ENCODE measurements around the gene BAX. TPM values are rescaled to one million over a fixed set of nuclear protein-coding genes. Genes with fewer than 3 reads are reported as not detected.

Gene BAX
- total RNA-seq, 2 donors from 2014 or later = 318 to 448 TPM

GRCh38 chr19:48988860-48989259, 34.2 kb downstream of the BAX start:
- H3K36me3 Mint-ChIP-seq (ENCODE audit: insufficient read depth in 2 of 2) = peaks cover 5 to 7% of the 10 kb centered on the region in 2 donors
- no peak overlapping the region for H3K27ac Mint-ChIP-seq
- H3K4me3 Mint-ChIP-seq = no peak overlapping the region
- H3K4me1 Mint-ChIP-seq (ENCODE audit: low read depth) = peaks cover 34% of the 10 kb centered on the region
- no peak for DNase-seq
- H3K9me3 Mint-ChIP-seq = no peaks in the 10 kb centered on the region
- H3K27me3 Mint-ChIP-seq (ENCODE audit: low read depth) = no peaks in the 10 kb centered on the region
- ATAC-seq (replicated peaks in 1 of 2) = no peak

GRCh38 chr19:48989701-48990291, 35.1 kb downstream of the BAX start:
- Mint-ChIP-seq H3K9me3 (no peaks in the 10 kb centered on the region), H3K36me3 (ENCODE audit: insufficient read depth in 2 of 2) (peaks cover 6 to 7% of the 10 kb centered on the region in 2 donors), H3K27ac (no peak overlapping the region), H3K4me1 (ENCODE audit: low read depth) (peaks cover 43% of the 10 kb centered on the region), H3K27me3 (ENCODE audit: low read depth) (no peaks in the 10 kb centered on the region), H3K4me3 (no peak overlapping the region)
- ATAC-seq (replicated peaks in 1 of 2) (no peak), DNase-seq (no peak)

GRCh38 chr19:48990400-48990799, 35.7 kb downstream of the BAX start:
- Mint-ChIP-seq H3K9me3 (no peaks in the 10 kb centered on the region), H3K27ac (no peak overlapping the region), H3K27me3 (ENCODE audit: low read depth) (no peaks in the 10 kb centered on the region), H3K4me1 (ENCODE audit: low read depth) (peaks cover 49% of the 10 kb centered on the region), H3K36me3 (ENCODE audit: insufficient read depth in 2 of 2) (peaks cover 7 to 8% of the 10 kb centered on the region in 2 donors), H3K4me3 (no peak overlapping the region)
- ATAC-seq (replicated peaks in 1 of 2) (no peak), DNase-seq (no peak)

- DNase-seq = no peak
- H3K9me3 Mint-ChIP-seq = no peaks in the 10 kb centered on the region
- H3K4me1 Mint-ChIP-seq (ENCODE audit: low read depth) = peaks cover 51% of the 10 kb centered on the region
- H3K27me3 Mint-ChIP-seq (ENCODE audit: low read depth) = no peaks in the 10 kb centered on the region
- H3K36me3 Mint-ChIP-seq (ENCODE audit: insufficient read depth in 2 of 2) = peaks cover 7 to 8% of the 10 kb centered on the region in 2 donors
- no peak overlapping the region for H3K27ac Mint-ChIP-seq
- no peak for ATAC-seq (replicated peaks in 1 of 2)
- H3K4me3 Mint-ChIP-seq = no peak overlapping the region
Observed at GRCh38 chr19:48991011-48991609, 36.4 kb downstream of the BAX start.

- Mint-ChIP-seq H3K9me3 (no peaks in the 10 kb centered on the region), H3K27ac (peak overlapping the region; percentile 34), H3K27me3 (ENCODE audit: low read depth) (no peaks in the 10 kb centered on the region), H3K4me1 (ENCODE audit: low read depth) (peaks cover 50% of the 10 kb centered on the region), H3K36me3 (ENCODE audit: insufficient read depth in 2 of 2) (peaks cover 7 to 8% of the 10 kb centered on the region in 2 donors), H3K4me3 (peak overlapping the region; percentile 90 to 99)
- no peak for DNase-seq
- ATAC-seq (replicated peaks in 1 of 2) = no peak
Observed at GRCh38 chr19:48991873-48992580, 37.4 kb downstream of the BAX start.

GRCh38 chr19:48992581-48993174, 38.0 kb downstream of the BAX start:
- peak overlapping the region; percentile 90 to 99 for H3K4me3 Mint-ChIP-seq
- H3K4me1 Mint-ChIP-seq (ENCODE audit: low read depth) = peaks cover 46% of the 10 kb centered on the region
- ATAC-seq (replicated peaks in 1 of 2) = no peak
- H3K27me3 Mint-ChIP-seq (ENCODE audit: low read depth) = no peaks in the 10 kb centered on the region
- peaks cover 7% of the 10 kb centered on the region in 2 donors for H3K36me3 Mint-ChIP-seq (ENCODE audit: insufficient read depth in 2 of 2)
- H3K27ac Mint-ChIP-seq = peak overlapping the region; percentile 34
- peak; percentile 37 for DNase-seq
- H3K9me3 Mint-ChIP-seq = no peaks in the 10 kb centered on the region

- DNase-seq (peak; percentile 100), ATAC-seq (replicated peaks in 1 of 2) (peak; percentile 93)
- Mint-ChIP-seq H3K9me3 (no peaks in the 10 kb centered on the region), H3K36me3 (ENCODE audit: insufficient read depth in 2 of 2) (peaks cover 4 to 7% of the 10 kb centered on the region in 2 donors), H3K4me1 (ENCODE audit: low read depth) (peaks cover 46% of the 10 kb centered on the region), H3K27me3 (ENCODE audit: low read depth) (no peaks in the 10 kb centered on the region), H3K27ac (peak within 1 kb of the TSS; percentile 91), H3K4me3 (peak within 1 kb of the TSS; percentile 90 to 99)
Observed at GRCh38 chr19:48993175-48994034, 38.7 kb downstream of the BAX start, which contains the start of the genes GYS1 and RUVBL2. Gene GYS1 (minus strand): TSS chr19:48993309. CDS start chr19:48993112, 197 bp downstream. Gene RUVBL2 (plus strand): TSS chr19:48993887. CDS start chr19:48993912, 25 bp downstream.

GRCh38 chr19:48994035-48994386, 39.3 kb downstream of the BAX start:
- Mint-ChIP-seq H3K9me3 (no peaks in the 10 kb centered on the region), H3K4me1 (ENCODE audit: low read depth) (peaks cover 46% of the 10 kb centered on the region), H3K36me3 (ENCODE audit: insufficient read depth in 2 of 2) (peaks cover 2 to 7% of the 10 kb centered on the region in 2 donors), H3K27me3 (ENCODE audit: low read depth) (no peaks in the 10 kb centered on the region), H3K4me3 (peak overlapping the region; percentile 90 to 99), H3K27ac (peak overlapping the region; percentile 91)
- ATAC-seq (replicated peaks in 1 of 2) (no peak), DNase-seq (no peak)

- DNase-seq (peak; percentile 65 to 73), ATAC-seq (replicated peaks in 1 of 2) (no peak)
- Mint-ChIP-seq H3K4me1 (ENCODE audit: low read depth) (peaks cover 39% of the 10 kb centered on the region), H3K27ac (no peak overlapping the region), H3K27me3 (ENCODE audit: low read depth) (no peaks in the 10 kb centered on the region), H3K9me3 (no peaks in the 10 kb centered on the region), H3K36me3 (ENCODE audit: insufficient read depth in 2 of 2) (peaks cover 3 to 7% of the 10 kb centered on the region in 2 donors), H3K4me3 (no peak overlapping the region)
Observed at GRCh38 chr19:48997972-48998371, 43.3 kb downstream of the BAX start.

GRCh38 chr19:48999481-49000325, 45.0 kb downstream of the BAX start:
- Mint-ChIP-seq H3K4me3 (no peak overlapping the region), H3K9me3 (no peaks in the 10 kb centered on the region), H3K4me1 (ENCODE audit: low read depth) (peaks cover 26% of the 10 kb centered on the region), H3K27ac (no peak overlapping the region), H3K36me3 (ENCODE audit: insufficient read depth in 2 of 2) (peaks cover 1 to 10% of the 10 kb centered on the region in 2 donors), H3K27me3 (ENCODE audit: low read depth) (no peaks in the 10 kb centered on the region)
- ATAC-seq (replicated peaks in 1 of 2) (peak; percentile 73 to 88), DNase-seq (peak; percentile 67 to 71)

GRCh38 chr19:49004133-49004532, 49.5 kb downstream of the BAX start:
- Mint-ChIP-seq H3K4me3 (no peak overlapping the region), H3K4me1 (ENCODE audit: low read depth) (peaks cover 8% of the 10 kb centered on the region), H3K9me3 (no peaks in the 10 kb centered on the region), H3K27ac (no peak overlapping the region), H3K27me3 (ENCODE audit: low read depth) (no peaks in the 10 kb centered on the region), H3K36me3 (ENCODE audit: insufficient read depth in 2 of 2) (peaks cover 4 to 6% of the 10 kb centered on the region in 2 donors)
- ATAC-seq (replicated peaks in 1 of 2) (no peak), DNase-seq (no peak)

Measured in activated T-cell treated with anti-CD3 and anti-CD28 coated beads, Interleukin-2, amount 50 U/mL, for 72 hours (primary cell).